Erythroblast (primary cell): ENCODE data around the gene SYNRG.

Source experiments
- GATA1 ChIP-seq: IDR thresholded peaks from 2 replicates; pipeline ENCODE4 v1.6.1; 2011; ENCODE audit warnings: low read depth, mild to moderate bottlenecking, control low read depth, low read length, moderate library complexity
- POLR2A ChIP-seq: IDR thresholded peaks from 2 replicates; pipeline ENCODE4 v1.6.1; 2011; ENCODE audit warnings: mild to moderate bottlenecking, low read length

- no peak for TF ChIP-seq POLR2A
- TF ChIP-seq GATA1: no peak
Measured at GRCh38 chr17:37538981-37539659, 70.1 kb downstream of the SYNRG start.
